Neural progenitor cell (in vitro differentiated cells): Measurements from ENCODE around the gene JAK1.

ENCODE experiments used
- CTCF ChIP-seq: fragments of 200-600 bp; sonication (generic); IDR thresholded peaks from 2 replicates; pipeline ENCODE4 v1.5.1; 2017; ENCODE audit warnings: antibody characterized with exemption, mild to moderate bottlenecking
- EZH2 ChIP-seq: fragments of 200-600 bp; sonication (generic); IDR thresholded peaks from 2 replicates; pipeline ENCODE4 v1.6.1; 2017; ENCODE audit warnings: antibody characterized with exemption, mild to moderate bottlenecking, moderate library complexity
- EZH2phosphoT487 ChIP-seq: fragments of 200-600 bp; sonication (generic); IDR thresholded peaks from 2 replicates; pipeline ENCODE4 v1.6.1; 2017; ENCODE audit warnings: antibody characterized with exemption

- TF ChIP-seq CTCF (no peak), EZH2 (no peak), EZH2phosphoT487 (no peak)
These were observed 17.8 kb upstream of the JAK1 start for GRCh38 chr1:64984106-64984505.
